GM19324 (cell line): ENCODE measurements around the gene SMCP.

ENCODE experiments used
- ATAC-seq: cut with Tn5 transposase; IDR thresholded peaks from one replicate; pipeline ENCODE4 v1.9.1; 2021; ENCODE audit warnings: mild to moderate bottlenecking, moderate library complexity; ENCODE audit not compliant: unreplicated experiment, low FRiP score

The SMCP gene

GRCh38 chr1:152884966-152885624, 7.0 kb downstream of the SMCP start:
- ATAC-seq, result no peak

DNA sequence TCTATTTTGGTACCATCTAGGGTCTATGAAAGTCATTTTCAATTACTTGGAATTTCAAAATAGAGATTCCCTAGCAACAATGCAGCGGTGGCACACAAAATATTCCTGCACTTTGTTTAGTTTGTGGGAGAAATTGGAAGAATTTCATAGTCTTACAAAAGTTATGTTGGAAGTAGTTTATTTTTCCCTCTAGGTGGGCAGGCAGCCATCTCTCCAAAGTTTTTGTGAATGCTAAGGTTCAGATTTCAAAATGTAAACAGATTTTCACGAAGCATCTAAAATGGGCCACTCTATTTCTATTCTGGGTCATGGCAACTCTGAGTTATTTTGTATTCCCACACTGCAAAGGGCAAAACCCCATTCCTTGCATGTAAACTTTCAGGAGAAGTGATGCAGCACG, 8.0 kb downstream of the SMCP start:
- ATAC-seq, result no peak

GRCh38 chr1:152886758-152887409, 8.8 kb downstream of the SMCP start:
- ATAC-seq, result no peak

GRCh38 chr1:152888126-152888525, 10.0 kb downstream of the SMCP start:
- ATAC-seq, result no peak

GRCh38 chr1:152899027-152899426, 20.9 kb downstream of the SMCP start:
- no peak for ATAC-seq

DNA sequence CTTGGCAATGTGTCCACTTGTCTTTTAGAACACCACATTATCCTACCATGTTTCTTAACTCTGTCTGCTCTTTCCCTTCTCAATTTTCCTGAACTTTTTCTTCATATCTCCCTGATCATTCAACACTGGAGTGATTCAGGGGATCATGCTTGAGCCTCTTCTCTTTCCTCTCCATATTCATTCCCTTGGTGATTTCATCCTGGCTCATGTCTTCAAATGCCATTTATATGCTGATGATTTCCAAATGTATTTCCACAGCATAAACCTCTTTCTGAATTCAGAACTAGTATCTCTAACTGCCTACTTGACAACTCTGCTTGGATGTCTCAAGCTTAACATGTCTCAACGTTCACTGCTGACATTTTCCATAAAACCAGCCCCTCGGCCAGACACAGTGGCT, 21.8 kb downstream of the SMCP start:
- no peak for ATAC-seq

GRCh38 chr1:152901631-152902030, 23.5 kb downstream of the SMCP start:
- ATAC-seq, result no peak

- ATAC-seq, result no peak
Measured at GRCh38 chr1:152902636-152903035, 24.5 kb downstream of the SMCP start.

- no peak for ATAC-seq
Measured at GRCh38 chr1:152904688-152905440, 26.7 kb downstream of the SMCP start.

DNA sequence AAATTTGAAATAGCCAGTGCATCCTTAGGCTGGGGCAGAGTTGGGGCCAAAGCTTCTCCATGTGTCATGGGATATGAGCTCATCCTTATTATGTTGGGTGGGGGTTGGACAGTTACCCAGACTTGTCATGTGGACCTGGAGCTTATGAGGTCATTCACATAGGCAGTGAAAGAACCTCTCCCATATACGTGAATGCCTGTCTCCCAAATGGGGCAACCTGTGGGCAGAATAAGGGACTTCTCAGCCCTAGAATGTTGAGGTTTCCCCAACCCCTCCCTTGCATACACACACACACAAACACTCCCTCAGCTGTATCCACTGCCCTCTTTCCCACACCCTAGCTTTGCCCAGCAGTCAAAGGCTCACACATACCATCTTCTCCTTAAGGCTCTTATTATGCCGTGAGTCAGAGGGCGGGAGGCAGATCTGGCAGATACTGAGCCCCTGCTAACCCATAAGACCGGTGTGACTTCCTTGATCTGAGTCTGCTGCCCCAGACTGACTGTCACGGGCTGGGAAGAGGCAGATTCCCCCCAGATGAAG, 28.0 kb downstream of the SMCP start:
- ATAC-seq, result no peak

DNA sequence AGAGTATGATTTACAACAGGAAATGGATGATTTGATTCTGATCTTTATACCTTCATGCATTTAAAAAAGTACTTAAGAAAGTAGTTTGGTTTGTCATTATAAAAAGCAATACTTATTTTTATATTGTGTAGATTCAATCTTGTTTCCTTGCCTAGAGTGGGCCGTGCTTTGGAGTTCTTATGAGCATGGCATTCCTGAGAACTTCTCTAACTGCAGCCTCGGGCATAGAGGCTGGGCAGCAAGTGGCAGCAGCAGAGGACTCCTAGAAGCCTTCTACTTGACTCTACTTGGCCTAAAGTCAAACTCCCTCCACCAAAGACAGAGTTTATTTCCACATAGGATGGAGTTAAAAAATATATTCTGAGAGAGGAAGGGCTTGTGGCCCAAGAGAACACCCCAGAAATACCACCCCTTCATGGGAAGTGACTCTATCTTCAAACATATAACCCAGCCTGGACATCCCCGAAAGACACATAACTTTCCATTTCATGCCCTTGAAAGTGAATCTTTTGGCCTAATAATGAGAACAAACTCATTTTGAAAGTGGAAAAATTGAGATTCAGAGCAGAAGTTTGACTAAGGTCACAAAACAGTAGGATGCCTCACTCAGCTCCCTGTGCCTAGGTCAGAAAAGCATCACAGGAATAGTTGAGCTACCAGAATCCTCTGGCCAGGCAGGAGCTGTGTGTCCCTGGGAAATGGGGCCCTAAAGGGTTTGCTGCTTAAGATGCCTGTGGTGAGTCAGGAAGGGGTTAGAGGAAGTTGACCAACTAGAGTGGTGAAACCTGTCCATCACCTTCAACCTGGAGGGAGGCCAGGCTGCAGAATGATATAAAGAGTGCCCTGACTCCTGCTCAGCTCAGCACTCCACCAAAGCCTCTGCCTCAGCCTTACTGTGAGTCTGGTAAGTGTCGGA, 29.8 kb downstream of the SMCP start, which contains the start of gene IVL:
IVL (plus strand) TSS at position 861 of the 916 bp plus-strand sequence. CDS start 1,252 bp downstream, outside the sequence.
- no peak for ATAC-seq

DNA sequence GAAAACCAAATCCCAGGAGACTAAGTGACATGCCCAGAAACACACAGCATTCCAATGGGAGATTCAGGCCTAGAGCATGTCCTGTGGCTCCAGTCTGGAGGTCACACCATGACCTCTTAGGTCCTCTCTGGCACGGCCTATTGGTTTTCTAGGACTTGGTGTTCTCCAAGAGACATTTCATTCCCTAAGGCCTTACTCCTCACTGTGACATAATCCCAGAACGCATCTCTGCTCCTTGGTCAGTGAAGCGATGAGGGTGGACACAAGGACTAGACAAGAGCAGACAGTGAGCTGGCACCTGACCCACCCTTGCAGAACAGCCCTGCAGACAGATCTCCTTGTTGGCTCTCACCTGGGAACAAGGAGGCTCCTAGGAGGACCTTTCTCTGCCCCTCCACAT, 31.1 kb downstream of the SMCP start:
- no peak for ATAC-seq

DNA sequence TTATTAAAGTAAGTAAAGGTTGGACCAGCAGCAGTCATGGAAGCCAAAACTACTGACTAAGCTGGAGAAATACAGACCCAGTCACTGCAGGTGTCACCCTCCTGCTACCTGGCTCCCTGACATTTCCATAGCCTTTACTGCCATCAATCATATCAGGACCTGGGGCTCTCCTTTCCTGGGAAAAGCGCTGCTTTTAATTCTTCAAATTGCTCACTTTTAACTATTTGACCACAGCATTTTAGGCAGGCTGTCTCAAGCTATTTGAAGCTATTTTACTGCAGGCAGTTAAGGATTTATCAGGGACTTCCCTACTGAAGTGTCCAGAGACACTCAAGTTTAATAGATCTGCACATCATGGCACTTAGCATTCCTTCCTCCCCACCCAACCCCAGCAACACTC, 34.3 kb downstream of the SMCP start:
- ATAC-seq, result no peak

GRCh38 chr1:152912900-152913299, 34.8 kb downstream of the SMCP start:
- no peak for ATAC-seq

- ATAC-seq, result no peak
Measured at GRCh38 chr1:152917794-152918193, 39.7 kb downstream of the SMCP start.

GRCh38 chr1:152919071-152919470, 40.9 kb downstream of the SMCP start:
- ATAC-seq, result no peak

- no peak for ATAC-seq
Measured at GRCh38 chr1:152924191-152924590, 46.1 kb downstream of the SMCP start.

GRCh38 chr1:152926091-152926490, 48.0 kb downstream of the SMCP start:
- ATAC-seq, result no peak

DNA sequence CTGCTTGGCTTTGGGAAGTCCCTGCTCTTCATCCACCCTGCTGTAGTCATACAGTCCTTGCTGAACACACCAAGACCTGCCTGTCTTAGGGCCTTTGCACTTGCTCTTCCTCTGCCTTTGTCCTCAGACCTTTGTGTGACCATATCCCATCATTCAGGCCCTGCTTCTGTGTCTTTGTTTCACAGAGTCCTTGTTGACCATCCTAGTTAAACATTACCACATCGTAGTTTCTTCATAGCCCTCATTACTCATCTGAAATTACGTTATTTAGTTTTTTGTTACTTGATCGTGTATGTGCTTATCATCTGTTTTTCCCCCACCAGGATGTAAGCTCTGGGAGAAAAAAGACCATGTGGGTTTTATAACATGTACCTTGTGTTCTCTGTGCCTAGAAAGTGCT, 50.5 kb downstream of the SMCP start:
- no peak for ATAC-seq

DNA sequence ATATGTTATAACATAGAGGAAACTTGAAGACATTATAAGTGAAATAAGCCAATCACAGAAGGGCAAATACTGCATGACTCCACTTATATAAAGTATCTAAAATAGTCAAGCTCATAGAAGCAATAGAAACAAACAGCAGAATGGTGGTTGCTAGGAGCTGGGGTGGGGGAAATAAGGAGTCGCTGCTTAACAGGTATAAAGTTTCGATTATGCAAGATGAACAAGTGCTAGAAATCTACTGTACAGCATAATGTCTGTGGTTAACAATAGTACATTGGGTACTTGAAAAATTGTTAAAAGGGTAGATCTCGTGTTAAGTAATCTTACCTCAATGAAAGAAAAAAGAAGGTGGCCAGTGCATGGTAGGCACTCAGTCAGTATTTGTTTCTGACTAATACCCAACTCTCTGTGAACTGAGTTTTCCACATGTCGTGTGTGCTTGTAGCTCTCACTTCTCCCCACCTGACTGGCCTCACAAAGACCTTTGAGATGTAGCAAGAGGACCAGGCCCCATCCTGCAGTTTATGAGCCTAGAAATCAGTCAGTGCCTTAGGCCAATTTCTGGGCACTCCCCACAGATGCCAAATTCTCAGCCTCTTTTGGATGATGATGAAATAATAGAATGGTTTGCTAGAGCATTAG, 54.2 kb downstream of the SMCP start:
- ATAC-seq, result no peak
